Adrenal gland (tissue), 12 donors: ENCODE results near the gene NCL. TPM values are rescaled to one million over a fixed set of nuclear protein-coding genes. Genes with fewer than 3 reads are reported as not detected.

Experiments
- DNase-seq, 7 donors: peaks; one replicate each; pipeline ENCODE4 v3.0.0-alpha.2; 2019 to 2020
- H3K27ac ChIP-seq, 5 donors: fragments of 200-600 bp; sonication (generic) in 4 of 5; 1 replicate in 3 of 5; 2 replicates in 2 of 5; pipeline versions ENCODE4 v1.5.1 to v1.8.0; 2016 to 2020; ENCODE audit warnings: mild to moderate bottlenecking in 1 of 5
- H3K27me3 ChIP-seq: fragments of 200-600 bp; 2 replicates; pipeline ENCODE4 v1.8.0; 2021
- H3K36me3 ChIP-seq, 2 donors: fragments of 200-600 bp; replicated peaks in 1 of 2; 1 replicate in 1 of 2; 2 replicates in 1 of 2; pipeline versions ENCODE4 v1.5.1 to v1.8.0; 2018 to 2022
- H3K4me1 ChIP-seq, 2 donors: fragments of 200-600 bp; replicated peaks in 1 of 2; 1 replicate in 1 of 2; 2 replicates in 1 of 2; pipeline versions ENCODE4 v1.5.1 to v1.8.0; 2018 to 2021
- H3K4me3 ChIP-seq, 4 donors: fragments of 200-600 bp; sonication (generic) in 3 of 4; one replicate each; pipeline ENCODE4 v1.5.1; 2016 to 2018
- H3K9me3 ChIP-seq, 3 donors: fragments of 200-600 bp; sonication (generic) in 1 of 3; replicated peaks in 1 of 3; 1 replicate in 2 of 3; 2 replicates in 1 of 3; pipeline versions ENCODE4 v1.5.1 to v1.8.0; 2016 to 2021
- CTCF ChIP-seq, 6 experiments: fragments of 450-650 bp in 4 of 6; fragments of 200-600 bp in 2 of 6; sonication (generic) in 1 of 6; IDR thresholded peaks; 1 replicate in 5 of 6; 2 replicates in 1 of 6; pipeline versions ENCODE4 v1.5.1 to v1.8.0; 2016 to 2021; ENCODE audit warnings: antibody characterized with exemption in 6 of 6, mild to moderate bottlenecking in 2 of 6, moderate library complexity in 1 of 6
- POLR2A ChIP-seq, 2 donors: fragments of 450-650 bp; IDR thresholded peaks; one replicate each; pipeline ENCODE4 v1.6.1; 2017; ENCODE audit warnings: antibody characterized with exemption in 2 of 2, mild to moderate bottlenecking in 2 of 2, moderate library complexity in 1 of 2
- WGBS, 4 donors: extraction: QIAGEN DNeasy Blood & Tissue Kit in 2 of 4; methylation state at CpG; one replicate each; pipeline versions ENCODE4 v1.1.5 to v1.1.7; 2013 to 2017; 5-methylcytosine and 5-hydroxymethylcytosine counted together
- intact Hi-C, 2 donors: fragments of 100-400 bp; cut with DNase I; formaldehyde crosslinking; loops; one replicate each; pipeline versions ENCODE4 v1.14.1 to v1.15.0; 2022 to 2023
- polyA plus RNA-seq, 3 donors: library from polyadenylated mRNA; stranded (reverse); fragments of 200-250 nt in 2 of 3; fragments of 350-450 nt in 1 of 3; fragmentation: Illumina TruSeq in 1 of 3; extraction: RNeasy Lipid Tissue Mini Kit (QIAGEN cat#74804) in 1 of 3; gene quantifications; one replicate each; pipeline ENCODE4 v1.2.3, GENCODE V29; 2013 to 2014
- total RNA-seq, 9 donors: library from RNA; depleted of rRNA in 4 of 9; stranded (reverse); fragments of >200 nt in 4 of 9; fragments of 120-200 nt in 1 of 9; fragmentation: NEBNext Ultra II Directional in 1 of 9; extraction: Animal tissue kit (Norgen Biotek cat#: 25700) in 1 of 9; gene quantifications; one replicate each; pipeline versions ENCODE4 v1.1.0 to v1.2.4, GENCODE V29; 2013 to 2023
- donor health status: healthy with polysubstance abuse.
- donor health status: Bipolar disorder and iron deficiency.
- donor health status: DM: yes; HTN: yes; CAD: no.
- donor health status: DM: no; HTN: no; CAD: no.
- donor health status: DM: no; HTN: no; CAD: no.
- donor health status: DM: yes; HTN: yes; CAD: no.

Gene NCL
- total and polyA plus RNA-seq, 12 donors, result 70.6 to 1,227 (median 184) TPM

GRCh38 chr2:231413456-231413855 is 50.8 kb downstream of the NCL start:
- Histone ChIP-seq H3K36me3 (no peaks in the 10 kb centered on the region), H3K4me1 (peaks cover 0 to 11% of the 10 kb centered on the region in 2 donors), H3K4me3 (no peak overlapping the region), H3K27ac (peak overlapping the region in 1 of 5 donors; percentile 85), H3K9me3 (no peaks in the 10 kb centered on the region), H3K27me3 (no peaks in the 10 kb centered on the region)
- intact Hi-C loops, result loop anchor here (5.0 to 10.0 kb wide), 3 partner anchors 121 to 309 kb away; no protein-coding TSS in a partner anchor
- 84 to 92% (median 89%) methylated on average over 5 to 6 of the region's 6 CpGs for WGBS, 4 donors
- no peak for TF ChIP-seq POLR2A (IDR thresholded peaks at IDR 0.05)
- TF ChIP-seq CTCF (IDR thresholded peaks at IDR 0.05), result no peak
- no peak for DNase-seq

- Histone ChIP-seq H3K36me3 (no peaks in the 10 kb centered on the region), H3K4me3 (peak overlapping the region in 1 of 4 donors; percentile 79), H3K27ac (peak overlapping the region in 2 of 5 donors; percentile 85 to 92), H3K27me3 (no peaks in the 10 kb centered on the region), H3K9me3 (no peaks in the 10 kb centered on the region), H3K4me1 (peaks cover 0 to 11% of the 10 kb centered on the region in 2 donors)
- TF ChIP-seq POLR2A (IDR thresholded peaks at IDR 0.05) (no peak), CTCF (IDR thresholded peaks at IDR 0.05) (peak in 3 of 6 experiments; percentile 3 to 8 (median 8))
- intact Hi-C loops, result loop anchor here (5.0 to 10.0 kb wide), 3 partner anchors 120 to 308 kb away; no protein-coding TSS in a partner anchor
- no peak for DNase-seq
- 8 to 45% (median 33%) methylated on average over 4 to 9 of the region's 9 CpGs for WGBS, 4 donors
These were observed 51.7 kb downstream of the NCL start for GRCh38 chr2:231412618-231412963.

GRCh38 chr2:231411831-231412617 is 52.3 kb downstream of the NCL start:
- Histone ChIP-seq H3K27ac (peak overlapping the region in 4 of 5 donors; percentile 46 to 92 (median 74)), H3K9me3 (no peaks in the 10 kb centered on the region), H3K27me3 (no peaks in the 10 kb centered on the region), H3K36me3 (no peaks in the 10 kb centered on the region), H3K4me3 (peak overlapping the region in 3 of 4 donors; percentile 39 to 79 (median 44)), H3K4me1 (peaks cover 6 to 17% of the 10 kb centered on the region in 2 donors)
- peak; percentile 89 to 96 (median 93) for DNase-seq
- TF ChIP-seq CTCF (IDR thresholded peaks at IDR 0.05) (peak; percentile 81 to 92 (median 85)), POLR2A (IDR thresholded peaks at IDR 0.05) (no peak)
- intact Hi-C loops, result loop anchor here (5.0 to 10.0 kb wide), 3 partner anchors 120 to 307 kb away; no protein-coding TSS in a partner anchor
- 2 to 4% (median 3%) methylated on average over 16 to 67 of the region's 67 CpGs for WGBS, 4 donors

- 74 to 83% (median 78%) methylated on average over 3 of the region's 3 CpGs for WGBS, 4 donors
- Histone ChIP-seq H3K27ac (peak overlapping the region in 1 of 5 donors; percentile 63), H3K4me1 (peaks cover 13 to 24% of the 10 kb centered on the region in 2 donors), H3K4me3 (no peak overlapping the region), H3K9me3 (no peaks in the 10 kb centered on the region), H3K27me3 (no peaks in the 10 kb centered on the region), H3K36me3 (no peaks in the 10 kb centered on the region)
- DNase-seq, result no peak
- TF ChIP-seq POLR2A (IDR thresholded peaks at IDR 0.05) (no peak), CTCF (IDR thresholded peaks at IDR 0.05) (no peak)
- intact Hi-C loops, result loop anchor here (5.0 to 10.0 kb wide), 3 partner anchors 119 to 306 kb away; no protein-coding TSS in a partner anchor
These were observed 53.0 kb downstream of the NCL start for GRCh38 chr2:231411237-231411636.
